Thoracic aorta (tissue), 2 donors: Measurements from ENCODE around the gene INPP4A. TPM values are rescaled to one million over a fixed set of nuclear protein-coding genes. Genes with fewer than 3 reads are reported as not detected.

ENCODE experiments used
- ATAC-seq: fragments of 150-250 bp; one replicate; pipeline ENCODE4 v1.8.0; 2017; ENCODE audit warnings: low read depth; ENCODE audit not compliant: insufficient number of reproducible peaks, low FRiP score
- DNase-seq: peaks from one replicate; pipeline ENCODE4 v3.0.0-alpha.2; 2020; ENCODE audit warnings: low spot score
- H3K27ac ChIP-seq, 2 donors: fragments of 200-600 bp; sonication (generic); 1 replicate in 1 of 2; 2 replicates in 1 of 2; pipeline ENCODE4 v1.5.1; 2016; ENCODE audit warnings: mild to moderate bottlenecking in 2 of 2, moderate library complexity in 2 of 2
- H3K27me3 ChIP-seq: fragments of 200-600 bp; sonication (generic); replicated peaks from 2 replicates; pipeline ENCODE4 v1.6.0; 2016; ENCODE audit warnings: mild to moderate bottlenecking; ENCODE audit not compliant: insufficient read depth
- H3K36me3 ChIP-seq: fragments of 200-600 bp; sonication (generic); one replicate; pipeline ENCODE4 v1.5.1; 2016
- H3K4me1 ChIP-seq, 2 donors: fragments of 200-600 bp; sonication (generic); 1 replicate in 1 of 2; 2 replicates in 1 of 2; pipeline versions ENCODE4 v1.5.1 to v1.6.0; 2016; ENCODE audit warnings: low read depth in 2 of 2, mild to moderate bottlenecking in 1 of 2; ENCODE audit not compliant: control insufficient read depth in 1 of 2
- H3K4me3 ChIP-seq: fragments of 200-600 bp; sonication (generic); 2 replicates; pipeline ENCODE4 v1.5.1; 2016; ENCODE audit warnings: mild to moderate bottlenecking
- H3K9me3 ChIP-seq: fragments of 200-600 bp; sonication (generic); 2 replicates; pipeline ENCODE4 v1.5.1; 2016
- CTCF ChIP-seq: fragments of 200-600 bp; sonication (generic); IDR thresholded peaks from one replicate; pipeline ENCODE4 v1.5.1; 2019; ENCODE audit warnings: antibody characterized with exemption
- total RNA-seq, 2 donors: library from RNA; depleted of rRNA; stranded (reverse); fragments of >200 nt; gene quantifications; one replicate each; pipeline versions ENCODE4 v1.1.0 to v1.2.3, GENCODE V29; 2016

Gene INPP4A
- total RNA-seq, 2 donors from 2014 or later, result 29.4 to 40.6 TPM

DNA sequence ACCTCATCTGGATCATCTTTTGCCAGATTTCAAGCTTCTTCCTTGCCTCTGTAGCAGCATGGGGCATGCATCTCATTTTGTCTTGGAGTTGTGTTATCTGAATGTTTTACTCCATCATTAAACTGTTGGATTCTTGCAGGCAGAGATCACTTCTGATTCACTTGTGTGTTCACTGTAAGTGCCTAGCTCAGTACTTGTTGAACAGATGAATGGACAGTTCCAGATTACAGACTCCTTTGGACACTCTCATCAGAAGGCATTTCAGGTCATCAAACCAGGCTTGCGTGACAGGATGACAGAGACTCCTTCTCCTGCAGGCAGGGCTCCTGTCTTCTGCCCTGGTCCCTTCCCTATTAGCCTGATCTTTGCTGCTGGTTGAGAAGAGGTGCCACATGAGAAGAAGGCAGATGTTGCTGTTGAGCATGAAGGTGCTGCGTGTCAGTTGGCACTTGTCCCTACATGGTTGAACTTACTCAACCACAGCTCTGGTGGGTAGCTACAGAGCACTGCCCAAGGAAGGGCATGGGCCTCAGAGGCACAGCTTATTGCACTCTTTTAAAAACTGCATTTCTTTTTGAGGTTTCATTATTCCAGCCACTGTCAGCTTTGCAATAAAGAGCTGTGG is 58.9 kb downstream of the INPP4A start:
- no peaks in the 10 kb centered on the region for H3K36me3 ChIP-seq
- H3K4me1 ChIP-seq, result peaks cover 17 to 66% of the 10 kb centered on the region in 2 donors
- no peak overlapping the region for H3K4me3 ChIP-seq
- DNase-seq, result no peak
- TF ChIP-seq CTCF, result no peak
- H3K27me3 ChIP-seq, result no peaks in the 10 kb centered on the region
- ATAC-seq, result no peak
- H3K9me3 ChIP-seq, result no peaks in the 10 kb centered on the region
- H3K27ac ChIP-seq, result peak overlapping the region in 1 of 2 donors; percentile 62

GRCh38 chr2:98504381-98505109 is 59.9 kb downstream of the INPP4A start:
- no peak for TF ChIP-seq CTCF
- no peak for DNase-seq

DNA sequence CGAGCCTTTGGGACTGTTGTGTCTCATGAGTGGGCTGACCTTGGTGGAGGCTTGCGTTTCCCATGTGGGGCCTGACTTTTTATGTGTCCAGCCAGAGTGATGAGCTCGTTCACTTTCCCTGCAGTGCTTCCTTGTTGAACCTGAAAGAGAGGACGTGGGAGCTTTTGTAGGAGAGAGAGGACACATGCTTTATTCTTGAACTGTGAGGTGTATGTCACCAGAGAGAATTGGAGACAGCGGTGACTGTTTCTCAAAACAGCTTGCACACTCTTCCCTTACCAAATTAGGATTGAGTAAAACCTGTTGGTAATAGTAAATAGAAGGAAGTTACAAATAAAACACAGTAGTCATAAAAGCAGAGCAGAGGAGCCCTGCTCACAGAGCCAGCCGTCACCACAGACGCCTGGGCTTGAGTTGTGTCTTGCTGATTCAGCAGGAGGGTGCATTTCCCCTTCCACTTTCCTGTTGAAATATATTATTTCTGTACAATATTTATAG is 60.7 kb downstream of the INPP4A start:
- DNase-seq, result no peak
- Histone ChIP-seq H3K4me1 (peaks cover 17 to 54% of the 10 kb centered on the region in 2 donors), H3K4me3 (no peak overlapping the region)

More at GRCh38 chr2:98504381-98505109, 59.9 kb downstream of the INPP4A start:
- peaks cover 17 to 57% of the 10 kb centered on the region in 2 donors for H3K4me1 ChIP-seq
- no peak overlapping the region for H3K4me3 ChIP-seq
- H3K9me3 ChIP-seq, result no peaks in the 10 kb centered on the region
- no peaks in the 10 kb centered on the region for H3K27me3 ChIP-seq
- H3K36me3 ChIP-seq, result no peaks in the 10 kb centered on the region
- no peak for ATAC-seq
- peak overlapping the region; percentile 62 to 64 for H3K27ac ChIP-seq

DNA sequence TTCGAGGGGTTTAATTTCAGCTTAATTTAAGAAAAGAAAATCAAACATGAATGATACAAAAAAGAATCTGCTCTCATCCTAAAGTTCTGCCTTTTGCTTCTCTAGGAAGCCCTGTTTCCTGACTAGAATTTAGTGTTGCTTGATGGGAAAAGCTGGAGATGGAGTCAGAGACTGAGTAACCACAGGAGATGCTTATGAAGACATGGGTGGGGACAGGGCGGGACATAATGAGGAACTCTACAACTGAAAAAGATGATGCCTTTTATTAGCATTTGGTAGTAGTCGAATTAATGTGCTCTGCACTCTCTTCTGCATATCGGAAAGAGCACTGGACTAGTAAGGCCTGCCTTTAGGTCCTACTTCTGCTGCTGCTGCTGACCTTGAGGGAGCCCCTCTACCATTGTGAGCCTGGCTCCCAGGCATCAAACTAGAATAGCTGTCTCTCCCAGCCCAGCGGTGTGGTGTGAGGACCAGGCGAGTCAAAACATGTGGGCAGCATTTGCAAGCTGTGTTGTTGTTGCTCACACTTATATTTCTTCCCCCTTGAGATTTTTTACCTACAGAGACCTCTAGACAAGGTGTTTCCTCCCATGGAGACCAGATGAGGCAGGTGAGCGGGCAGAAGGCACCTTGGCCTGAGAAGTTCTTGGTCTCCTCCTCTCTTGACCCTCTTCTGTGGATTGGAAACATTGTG is 61.5 kb downstream of the INPP4A start:
- no peaks in the 10 kb centered on the region for H3K9me3 ChIP-seq
- no peak for TF ChIP-seq CTCF
- no peak overlapping the region for H3K4me3 ChIP-seq
- ATAC-seq, result no peak
- no peaks in the 10 kb centered on the region for H3K36me3 ChIP-seq
- H3K4me1 ChIP-seq, result peaks cover 17 to 54% of the 10 kb centered on the region in 2 donors
- no peaks in the 10 kb centered on the region for H3K27me3 ChIP-seq
- peak overlapping the region; percentile 11 to 12 for H3K27ac ChIP-seq
- DNase-seq, result no peak

More for the DNA sequence above, 60.7 kb downstream of the INPP4A start:
- no peak for TF ChIP-seq CTCF
- Histone ChIP-seq H3K36me3 (no peaks in the 10 kb centered on the region), H3K27ac (peak overlapping the region; percentile 62 to 64), H3K27me3 (no peaks in the 10 kb centered on the region), H3K9me3 (no peaks in the 10 kb centered on the region)
- ATAC-seq, result no peak

DNA sequence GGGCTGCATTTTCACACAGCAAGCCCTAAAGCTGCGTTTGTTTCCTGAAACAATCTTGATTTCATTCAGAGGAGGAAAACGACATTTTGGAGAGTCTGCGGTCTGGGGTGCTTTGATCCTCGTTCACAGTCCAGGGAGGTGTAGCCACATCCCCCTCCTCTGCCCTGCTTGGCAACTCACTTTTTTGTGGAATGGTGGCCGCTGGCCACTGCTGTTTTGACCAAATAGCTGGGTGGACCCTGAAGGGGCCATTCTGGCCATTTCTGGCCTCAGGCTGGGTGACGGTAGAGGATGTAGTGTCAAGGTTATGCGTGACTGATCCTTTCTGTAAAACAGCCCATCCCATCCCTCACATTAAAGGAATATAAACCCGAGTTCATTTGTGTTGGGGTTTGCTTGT is 62.2 kb downstream of the INPP4A start:
- Histone ChIP-seq H3K9me3 (no peaks in the 10 kb centered on the region), H3K27ac (peak overlapping the region in 1 of 2 donors; percentile 12), H3K36me3 (no peaks in the 10 kb centered on the region), H3K27me3 (no peaks in the 10 kb centered on the region), H3K4me1 (peaks cover 17 to 52% of the 10 kb centered on the region in 2 donors), H3K4me3 (no peak overlapping the region)
- DNase-seq, result no peak
- TF ChIP-seq CTCF, result no peak
- no peak for ATAC-seq
